Heart left ventricle (tissue), 16 donors: ENCODE measurements around the gene KRT85. TPM values are rescaled to one million over a fixed set of nuclear protein-coding genes. Genes with fewer than 3 reads are reported as not detected.
A peak's percentile ranks its signal among the peaks of the same experiment; 100 is the strongest.

Experiments
- ATAC-seq, 4 donors: fragments of 200-7000 bp; cut with Tn5 transposase; one replicate each; pipeline ENCODE4 v1.9.1; 2020 to 2022; ENCODE audit warnings: moderate library complexity in 4 of 4, mild to moderate bottlenecking in 3 of 4, moderate number of reproducible peaks in 1 of 4
- DNase-seq, 5 donors: peaks; one replicate each; pipeline ENCODE4 v3.0.0-alpha.2; 2020
- H3K27ac ChIP-seq, 12 donors: fragments of 200-600 bp; sonication (generic) in 4 of 12; one replicate each; pipeline versions ENCODE4 v1.5.0 to v1.8.0; 2016 to 2022; ENCODE audit warnings: mild to moderate bottlenecking in 2 of 12
- H3K27me3 ChIP-seq, 9 donors: fragments of 200-600 bp; sonication (generic) in 2 of 9; one replicate each; pipeline versions ENCODE4 v1.5.1 to v1.8.0; 2016 to 2022; ENCODE audit warnings: mild to moderate bottlenecking in 3 of 9
- H3K36me3 ChIP-seq, 9 donors: fragments of 200-600 bp; sonication (generic) in 2 of 9; one replicate each; pipeline versions ENCODE4 v1.5.0 to v1.8.0; 2018 to 2022; ENCODE audit warnings: mild to moderate bottlenecking in 2 of 9
- H3K4me1 ChIP-seq, 12 donors: fragments of 200-600 bp; sonication (generic) in 4 of 12; one replicate each; pipeline versions ENCODE4 v1.5.0 to v1.8.0; 2016 to 2022; ENCODE audit warnings: mild to moderate bottlenecking in 3 of 12
- H3K4me3 ChIP-seq, 12 donors: fragments of 200-600 bp; sonication (generic) in 4 of 12; one replicate each; pipeline versions ENCODE4 v1.5.0 to v1.8.0; 2017 to 2022; ENCODE audit warnings: mild to moderate bottlenecking in 9 of 12, moderate library complexity in 4 of 12
- H3K9me3 ChIP-seq, 12 donors: fragments of 200-600 bp; sonication (generic) in 4 of 12; one replicate each; pipeline versions ENCODE4 v1.5.0 to v1.8.0; 2016 to 2022; ENCODE audit warnings: mild to moderate bottlenecking in 1 of 12
- CTCF ChIP-seq, 12 donors: fragments of 200-600 bp; sonication (generic) in 4 of 12; IDR thresholded peaks; one replicate each; pipeline versions ENCODE4 v1.5.0 to v1.8.0; 2018 to 2022; ENCODE audit warnings: antibody characterized with exemption in 12 of 12, mild to moderate bottlenecking in 5 of 12
- POLR2A ChIP-seq, 2 donors: fragments of 450-650 bp; IDR thresholded peaks; one replicate each; pipeline ENCODE4 v1.6.1; 2017; ENCODE audit warnings: antibody characterized with exemption in 2 of 2, mild to moderate bottlenecking in 2 of 2, moderate library complexity in 2 of 2
- WGBS, 4 donors: extraction: QIAGEN DNeasy Blood & Tissue Kit in 2 of 4; methylation state at CpG; one replicate each; pipeline versions ENCODE4 v1.1.5 to v1.1.7; 2013 to 2018; 5-methylcytosine and 5-hydroxymethylcytosine counted together
- intact Hi-C, 10 donors: fragments of 100-400 bp; cut with DNase I; formaldehyde crosslinking; loops; one replicate each; pipeline versions ENCODE4 v1.11.1 to v1.14.2; 2022
- polyA plus RNA-seq, 2 donors: library from polyadenylated mRNA; stranded (reverse); fragments of 200-250 nt; gene quantifications; one replicate each; pipeline ENCODE4 v1.2.3, GENCODE V29; 2013
- total RNA-seq, 9 donors: library from RNA; depleted of rRNA in 2 of 9; stranded (reverse); fragments of >200 nt in 2 of 9; fragmentation: NEBNext Ultra II Directional in 3 of 9; extraction: Animal tissue kit (Norgen Biotek cat#: 25700) in 3 of 9; gene quantifications; one replicate each; pipeline versions ENCODE4 v1.1.0 to v1.2.4, GENCODE V29; 2016 to 2023
- donor health status: ischemic (EF 13 %, LVEDD 7.1; RV severe dilation, severe dysfunction).
- donor health status: healthy with polysubstance abuse.
- donor health status: DM: no; HTN: yes; CAD: no.
- donor health status: DM: no; HTN: no; CAD: no.
- donor health status: ischemic (EF 25% LVEDD 6.9; RV normal size, moderate dysfunction).
- donor health status: ischemic (EF 25% LVEDD 5.7; RV mildly dilated, moderate dysfunction).
- donor health status: healthy.
- donor health status: DM: yes; HTN: yes; CAD: no.
- donor health status: ischemic (EF 35%, LVEDD 5.7; RV mildly dilated, moderate dysfunction).
- donor health status: nonischemic (EF 11% LVEDD 7.7; RV severe dilation, severe dysfunction).
- donor health status: DM: yes; HTN: yes; CAD: no.
- donor health status: PGD.
- donor health status: ischemic (EF 29% LVEDD 5.4; RV normal size, mild dysfunction).
- donor health status: nonischemic (EF 23%, LVEDD 6.1; RV moderate dilation, normal function).

The KRT85 gene
- total and polyA plus RNA-seq, 11 donors = not detected

- no peak within 1 kb of the TSS for H3K4me3 ChIP-seq
- no peak for DNase-seq
- TF ChIP-seq POLR2A (IDR thresholded peaks at IDR 0.05) (no peak), CTCF (IDR thresholded peaks at IDR 0.05) (no peak)
- intact Hi-C loops = no loop called here
- H3K27me3 ChIP-seq = peaks cover 7 to 48% (median 21%) of the 10 kb centered on the region in 9 donors
- WGBS, 4 donors = 53 to 68% (median 58%) methylated on average over 35 of the region's 35 CpGs
- no peak for ATAC-seq
- H3K27ac ChIP-seq = no peak within 1 kb of the TSS
- H3K36me3 ChIP-seq = no peaks in the 10 kb centered on the region
- H3K9me3 ChIP-seq = no peaks in the 10 kb centered on the region
- no peaks in the 10 kb centered on the region for H3K4me1 ChIP-seq
These were observed 46.4 kb downstream of the KRT85 start, which contains the start of gene KRT83 for GRCh38 chr12:52320784-52321400. Gene KRT83, minus strand, starts transcription at chr12:52321398. Its CDS starts 63 bp downstream, at chr12:52321335.

DNA sequence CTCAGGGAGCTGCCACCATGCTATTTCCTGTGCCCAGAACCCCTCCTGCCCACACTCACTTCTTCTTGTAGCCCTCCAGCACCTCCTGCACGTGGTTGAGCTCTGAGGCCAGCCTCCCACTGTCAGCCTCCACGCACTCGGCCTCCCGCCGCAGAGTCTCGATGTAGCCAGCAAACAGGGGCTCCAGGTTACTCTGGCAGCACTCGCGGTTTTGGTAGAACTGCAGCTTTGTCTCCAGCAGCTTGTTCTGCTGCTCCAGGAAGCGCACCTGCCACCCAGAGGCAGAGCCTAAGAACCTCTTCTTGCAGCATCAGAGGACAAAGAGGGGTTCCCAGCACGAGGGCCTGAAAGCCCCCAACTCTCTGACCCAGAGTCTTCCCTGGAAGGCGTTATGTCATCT lies 48.2 kb downstream of the KRT85 start:
- intact Hi-C loops = no loop called here
- WGBS, 4 donors = 65 to 70% (median 68%) methylated on average over 11 of the region's 11 CpGs
- Histone ChIP-seq H3K27me3 (peaks cover 7 to 48% (median 18%) of the 10 kb centered on the region in 9 donors), H3K4me1 (no peaks in the 10 kb centered on the region), H3K9me3 (no peaks in the 10 kb centered on the region), H3K4me3 (no peak overlapping the region), H3K36me3 (no peaks in the 10 kb centered on the region), H3K27ac (no peak overlapping the region)
- TF ChIP-seq CTCF (IDR thresholded peaks at IDR 0.05) (no peak), POLR2A (IDR thresholded peaks at IDR 0.05) (no peak)
- ATAC-seq (no peak), DNase-seq (no peak)

DNA sequence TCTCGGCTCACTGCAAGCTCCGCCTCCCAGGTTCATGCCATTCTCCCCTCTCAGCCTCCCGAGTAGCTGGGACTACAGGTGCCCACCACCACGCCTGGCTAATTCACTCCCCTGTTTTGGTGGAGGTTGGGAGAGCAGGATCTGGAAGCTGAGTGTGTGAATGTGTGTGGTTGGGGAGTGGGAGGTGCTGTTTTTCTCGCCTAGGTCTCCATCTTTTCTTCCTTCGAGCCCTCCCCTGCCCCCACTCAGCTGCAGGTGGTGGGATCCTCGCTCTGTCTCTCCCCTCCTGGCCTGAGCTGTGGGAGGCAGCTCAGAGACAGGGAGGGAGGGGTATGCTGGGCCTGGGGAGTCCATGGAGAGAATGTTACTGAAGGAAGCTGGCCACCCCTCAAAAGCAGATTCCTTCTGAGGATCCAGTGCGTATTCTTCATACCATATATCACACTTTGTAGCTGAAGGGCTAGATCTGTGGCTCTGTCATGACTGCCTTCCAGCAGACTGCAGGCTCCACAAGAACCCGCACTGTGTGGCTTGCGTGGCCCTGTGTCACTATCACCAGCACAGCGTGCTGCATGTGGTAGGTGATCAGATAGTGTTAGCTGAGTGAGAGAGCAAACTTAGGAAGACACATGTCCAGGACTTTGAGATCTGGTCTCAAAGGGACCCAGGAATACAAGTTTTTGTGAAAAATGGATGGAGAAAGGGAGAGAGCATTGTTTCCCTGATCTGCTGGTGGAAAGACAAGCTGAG lies 48.9 kb downstream of the KRT85 start:
- Histone ChIP-seq H3K4me1 (no peaks in the 10 kb centered on the region), H3K9me3 (no peaks in the 10 kb centered on the region), H3K27me3 (peaks cover 7 to 44% (median 18%) of the 10 kb centered on the region in 9 donors), H3K4me3 (no peak overlapping the region), H3K36me3 (no peaks in the 10 kb centered on the region), H3K27ac (no peak overlapping the region)
- intact Hi-C loops = no loop called here
- DNase-seq (no peak), ATAC-seq (peak in 1 of 4 donors; percentile 20)
- no peak for TF ChIP-seq CTCF (IDR thresholded peaks at IDR 0.05)
- 76 to 86% (median 81%) methylated on average over 10 to 11 of the region's 11 CpGs for WGBS, 4 donors

DNA sequence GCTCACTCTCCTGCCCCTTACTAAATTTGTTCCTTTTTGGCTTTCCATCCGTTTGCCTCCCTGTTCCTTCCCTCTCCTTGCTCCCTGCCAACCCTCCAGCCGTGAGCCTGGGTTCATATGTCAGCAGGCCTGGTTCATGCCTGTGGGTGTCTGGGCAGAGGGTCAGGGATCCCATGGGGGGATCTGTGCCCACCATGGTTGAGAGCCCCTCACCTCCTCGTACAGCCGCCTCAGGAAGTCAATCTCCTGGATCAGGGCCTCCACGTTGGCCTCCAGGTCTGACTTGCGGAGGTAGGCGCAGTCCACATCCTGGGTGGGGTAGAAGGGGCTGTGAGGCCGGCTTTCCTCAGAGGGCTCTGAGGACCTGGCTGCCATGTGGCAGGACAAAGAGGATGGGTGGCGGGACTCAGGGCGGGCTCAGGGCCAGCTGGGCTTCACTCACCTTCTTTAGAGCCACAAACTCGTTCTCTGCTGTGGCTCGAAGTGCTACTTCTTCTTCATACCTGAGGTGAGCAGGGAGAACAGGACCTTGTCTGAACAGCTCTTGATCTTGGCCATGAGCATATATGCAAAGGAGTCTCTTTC lies 49.7 kb downstream of the KRT85 start:
- 78 to 85% (median 82%) methylated on average over 11 to 12 of the region's 12 CpGs for WGBS, 4 donors

More for the DNA sequence above, 49.7 kb downstream of the KRT85 start:
- H3K4me1 ChIP-seq = no peaks in the 10 kb centered on the region
- H3K36me3 ChIP-seq = no peaks in the 10 kb centered on the region
- peaks cover 7 to 46% (median 18%) of the 10 kb centered on the region in 9 donors for H3K27me3 ChIP-seq
- intact Hi-C loops = no loop called here
- DNase-seq (no peak), ATAC-seq (no peak)
- H3K27ac ChIP-seq = no peak overlapping the region
- H3K4me3 ChIP-seq = no peak overlapping the region
- H3K9me3 ChIP-seq = no peaks in the 10 kb centered on the region
- TF ChIP-seq CTCF (IDR thresholded peaks at IDR 0.05) (no peak), POLR2A (IDR thresholded peaks at IDR 0.05) (no peak)
